ENCODE measurements around the gene ARGLU1.

Gene ARGLU1

GRCh38 chr13:106537521-106537920 is 30.4 kb downstream of the ARGLU1 start:
- no peak for DNase-seq

GRCh38 chr13:106536244-106537034 is 31.5 kb downstream of the ARGLU1 start:
- DNase-seq, result peak; percentile 65

GRCh38 chr13:106535552-106536243 is 32.2 kb downstream of the ARGLU1 start, which contains the start of gene EFNB2:
Gene EFNB2 (minus strand): TSS chr13:106535662. CDS start chr13:106534964, 698 bp downstream.
- peak; percentile 64 for DNase-seq

- DNase-seq, result no peak
Observed at GRCh38 chr13:106534639-106535551, 33.0 kb downstream of the ARGLU1 start.

- no peak for DNase-seq
Observed at GRCh38 chr13:106533943-106534638, 33.8 kb downstream of the ARGLU1 start.

GRCh38 chr13:106533101-106533942 is 34.6 kb downstream of the ARGLU1 start:
- peak; percentile 78 for DNase-seq

GRCh38 chr13:106532111-106532929 is 35.6 kb downstream of the ARGLU1 start:
- DNase-seq, result no peak

- DNase-seq, result no peak
Observed at GRCh38 chr13:106530980-106531481, 36.9 kb downstream of the ARGLU1 start.

GRCh38 chr13:106530171-106530851 is 37.6 kb downstream of the ARGLU1 start:
- DNase-seq, result no peak

- no peak for DNase-seq
Observed at GRCh38 chr13:106529415-106530170, 38.3 kb downstream of the ARGLU1 start.

- no peak for DNase-seq
Observed at GRCh38 chr13:106528718-106529414, 39.1 kb downstream of the ARGLU1 start.

GRCh38 chr13:106527826-106528225 is 40.1 kb downstream of the ARGLU1 start:
- no peak for DNase-seq

GRCh38 chr13:106527445-106527801 is 40.5 kb downstream of the ARGLU1 start:
- DNase-seq, result no peak

- no peak for DNase-seq
Observed at GRCh38 chr13:106526738-106527444, 41.0 kb downstream of the ARGLU1 start.

GRCh38 chr13:106525865-106526264 is 42.1 kb downstream of the ARGLU1 start:
- DNase-seq, result no peak

GRCh38 chr13:106524108-106524507 is 43.8 kb downstream of the ARGLU1 start:
- no peak for DNase-seq

GRCh38 chr13:106523576-106523975 is 44.4 kb downstream of the ARGLU1 start:
- no peak for DNase-seq

All from OCI-M1 (cell line).